ENCODE results near the gene PPP1R9A.
"Not testable (repeated sequence)": the region's sequence is repeated elsewhere in the genome, so short reads cannot be mapped to it uniquely, and the experiment has no call there.

PPP1R9A gene

DNA sequence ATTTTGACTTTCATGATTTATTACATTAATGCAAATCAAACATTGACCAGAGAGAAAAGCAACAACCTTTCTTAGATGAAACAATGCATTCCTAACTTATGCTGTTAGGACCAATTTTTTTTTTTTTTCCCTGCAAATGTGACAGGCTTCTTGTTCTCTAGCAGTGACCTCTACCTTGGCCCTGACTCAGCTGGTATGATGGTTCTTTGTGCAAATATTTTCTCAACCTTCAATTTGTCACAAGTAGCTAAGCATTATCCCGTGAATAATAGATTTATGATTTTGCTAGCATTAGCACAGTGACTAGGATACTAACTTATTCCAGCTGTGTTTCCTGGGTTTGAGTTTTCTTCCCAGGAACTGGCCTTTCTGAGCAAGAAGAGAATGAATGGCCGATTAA lies 64.9 kb downstream of the PPP1R9A start:
- no peak for DNase-seq (ENCODE audit: low read depth in 1 of 2, low spot score in 1 of 2)

DNA sequence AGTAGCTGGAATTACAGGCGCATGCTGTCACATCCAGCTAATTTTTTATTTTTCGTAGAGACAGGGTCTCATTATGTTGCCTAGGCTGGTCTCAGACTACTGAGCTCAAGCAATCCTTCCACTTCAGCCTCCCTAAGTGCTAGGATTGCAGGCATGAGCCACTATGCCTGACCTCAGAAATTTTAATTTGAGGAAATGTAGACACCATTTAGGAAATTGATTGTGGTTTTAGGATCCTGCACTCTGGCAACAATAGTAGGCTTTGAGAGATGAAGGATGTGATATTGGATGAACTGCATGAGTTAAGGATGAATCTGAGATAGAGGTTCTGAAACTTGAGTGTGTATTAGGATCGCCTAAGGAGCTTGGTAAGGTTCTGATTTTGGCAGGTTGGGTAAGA lies 66.5 kb downstream of the PPP1R9A start:
- DNase-seq (ENCODE audit: low read depth in 1 of 2, low spot score in 1 of 2): no peak

- DNase-seq (ENCODE audit: low read depth in 1 of 2, low spot score in 1 of 2): no peak
These were observed 67.0 kb downstream of the PPP1R9A start for GRCh38 chr7:94974423-94974822.

- DNase-seq (ENCODE audit: low read depth in 1 of 2, low spot score in 1 of 2): no peak
These were observed 67.9 kb downstream of the PPP1R9A start for GRCh38 chr7:94975336-94975735.

GRCh38 chr7:94980418-94981142 lies 73.2 kb downstream of the PPP1R9A start:
- no peak for DNase-seq (ENCODE audit: low read depth in 1 of 2, low spot score in 1 of 2)

GRCh38 chr7:94995921-94996320 lies 88.5 kb downstream of the PPP1R9A start:
- no peak for DNase-seq (ENCODE audit: low read depth in 1 of 2, low spot score in 1 of 2)

DNA sequence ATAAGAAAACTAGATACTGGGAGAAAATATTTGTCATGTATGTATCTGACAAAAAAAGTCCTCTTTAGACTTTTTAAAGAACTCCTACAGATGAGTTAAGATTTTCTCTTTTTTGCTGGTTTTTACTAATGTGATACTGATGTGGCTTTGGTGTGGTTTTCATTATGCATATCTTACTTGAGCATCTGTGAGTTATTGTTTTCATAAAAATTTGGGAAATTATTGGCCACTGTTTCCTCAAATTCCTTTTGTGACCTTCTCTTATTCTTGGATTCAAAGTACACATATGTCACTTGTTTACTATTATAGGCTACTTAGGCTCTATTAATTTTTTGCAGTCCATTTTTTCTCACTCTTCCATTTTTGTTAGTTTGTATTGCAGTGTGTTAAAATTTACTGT lies 89.0 kb downstream of the PPP1R9A start:
- DNase-seq (ENCODE audit: low read depth in 1 of 2, low spot score in 1 of 2): no peak

DNA sequence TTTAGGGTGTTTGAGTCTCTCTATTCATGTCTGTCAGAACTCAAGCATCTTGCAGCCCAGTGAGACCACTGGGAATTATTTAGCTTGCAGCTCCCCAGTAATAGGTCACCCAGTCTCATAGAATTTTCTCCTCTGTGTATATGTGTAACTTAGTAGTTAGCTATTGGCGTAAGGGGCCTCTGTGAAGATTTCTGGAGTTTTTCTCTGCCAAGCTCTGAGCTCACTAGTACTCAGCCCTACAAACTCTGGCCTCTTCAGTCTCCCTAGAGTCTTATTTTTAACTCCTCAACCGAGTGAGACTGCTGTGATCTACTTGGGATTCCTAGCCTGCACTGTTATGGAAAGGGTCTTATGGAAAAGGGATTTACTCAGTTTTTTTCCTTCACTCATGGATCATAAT lies 90.2 kb downstream of the PPP1R9A start:
- DNase-seq (ENCODE audit: low read depth in 1 of 2, low spot score in 1 of 2): no peak

DNA sequence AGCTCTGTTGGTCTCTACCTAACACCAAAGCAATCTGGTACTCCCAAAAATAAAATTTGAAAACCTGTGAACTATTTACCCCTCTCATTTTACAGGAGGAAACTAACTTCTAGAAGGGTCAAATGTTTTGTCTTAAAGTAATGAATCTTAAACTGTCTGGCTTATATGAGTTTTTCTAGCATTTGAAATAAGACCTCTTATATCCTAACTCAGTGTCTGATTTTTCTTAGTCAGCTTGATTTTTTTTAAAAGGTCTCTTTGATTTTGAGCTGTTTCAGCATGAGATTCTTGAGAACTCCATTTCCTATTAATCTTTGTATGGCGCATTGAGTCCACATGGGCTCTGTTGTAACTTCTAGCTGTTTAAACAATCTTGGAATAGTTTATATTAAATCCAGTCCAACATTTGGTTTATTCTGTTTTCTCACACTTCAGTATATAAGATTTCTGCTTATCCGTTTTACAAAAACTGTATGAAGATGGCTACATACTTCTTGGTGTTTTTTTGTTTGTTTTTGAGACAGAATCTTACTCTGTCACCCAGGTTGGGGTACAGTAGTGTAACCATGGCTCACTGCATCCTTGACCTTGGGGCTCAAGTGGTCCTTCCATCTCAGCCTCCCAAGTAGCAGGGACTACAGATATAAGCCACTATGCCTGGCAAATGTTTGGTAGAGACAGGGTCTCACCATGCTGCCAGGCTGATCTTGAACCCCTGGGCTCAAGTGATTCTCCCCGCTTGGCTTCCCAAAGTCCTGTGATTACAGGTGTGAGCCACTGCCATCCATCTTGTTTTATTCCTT lies 91.1 kb downstream of the PPP1R9A start:
- DNase-seq (ENCODE audit: low read depth in 1 of 2, low spot score in 1 of 2): no peak

GRCh38 chr7:94999069-94999351 lies 91.6 kb downstream of the PPP1R9A start:
- DNase-seq (ENCODE audit: low read depth in 1 of 2, low spot score in 1 of 2): no peak

DNA sequence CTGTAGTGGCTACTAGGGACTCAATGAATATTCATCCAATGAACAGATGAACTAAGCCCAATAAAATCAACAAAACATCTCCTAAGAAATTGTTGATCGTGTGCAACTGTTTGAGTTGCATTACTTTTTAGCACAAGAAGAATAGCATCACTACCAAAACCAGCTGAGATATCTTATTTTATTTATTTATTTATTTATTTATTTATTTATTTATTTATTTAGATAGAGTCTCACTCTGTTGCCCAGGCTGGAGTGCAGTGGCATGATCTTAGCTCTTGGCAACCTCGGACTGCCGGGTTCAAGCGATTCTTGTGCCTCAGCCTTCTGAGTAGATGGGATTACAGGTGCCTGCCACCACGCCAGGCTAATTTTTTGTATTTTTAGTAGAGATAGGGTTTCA lies 92.2 kb downstream of the PPP1R9A start:
- DNase-seq (ENCODE audit: low read depth in 1 of 2, low spot score in 1 of 2): not testable (repeated sequence)

DNA sequence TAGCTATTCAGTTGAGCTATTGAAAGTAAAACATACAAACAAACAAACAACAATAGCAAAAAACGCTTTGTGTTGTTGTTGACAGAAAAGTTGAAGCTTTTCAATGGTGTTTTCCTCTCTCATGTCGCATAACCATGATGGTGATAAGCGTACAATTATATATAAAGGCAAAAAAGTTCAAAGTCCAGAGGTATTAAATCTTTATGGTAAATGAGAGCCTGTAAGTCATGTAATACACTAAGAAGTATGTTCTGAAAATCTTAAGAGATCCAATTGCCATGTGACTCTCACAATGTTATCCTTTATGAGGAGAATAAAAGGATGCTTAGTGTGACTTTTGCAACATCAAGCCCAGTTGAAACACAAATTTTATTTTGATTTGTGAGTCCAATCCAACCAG lies 93.9 kb downstream of the PPP1R9A start:
- no peak for DNase-seq (ENCODE audit: low read depth in 1 of 2, low spot score in 1 of 2)

DNA sequence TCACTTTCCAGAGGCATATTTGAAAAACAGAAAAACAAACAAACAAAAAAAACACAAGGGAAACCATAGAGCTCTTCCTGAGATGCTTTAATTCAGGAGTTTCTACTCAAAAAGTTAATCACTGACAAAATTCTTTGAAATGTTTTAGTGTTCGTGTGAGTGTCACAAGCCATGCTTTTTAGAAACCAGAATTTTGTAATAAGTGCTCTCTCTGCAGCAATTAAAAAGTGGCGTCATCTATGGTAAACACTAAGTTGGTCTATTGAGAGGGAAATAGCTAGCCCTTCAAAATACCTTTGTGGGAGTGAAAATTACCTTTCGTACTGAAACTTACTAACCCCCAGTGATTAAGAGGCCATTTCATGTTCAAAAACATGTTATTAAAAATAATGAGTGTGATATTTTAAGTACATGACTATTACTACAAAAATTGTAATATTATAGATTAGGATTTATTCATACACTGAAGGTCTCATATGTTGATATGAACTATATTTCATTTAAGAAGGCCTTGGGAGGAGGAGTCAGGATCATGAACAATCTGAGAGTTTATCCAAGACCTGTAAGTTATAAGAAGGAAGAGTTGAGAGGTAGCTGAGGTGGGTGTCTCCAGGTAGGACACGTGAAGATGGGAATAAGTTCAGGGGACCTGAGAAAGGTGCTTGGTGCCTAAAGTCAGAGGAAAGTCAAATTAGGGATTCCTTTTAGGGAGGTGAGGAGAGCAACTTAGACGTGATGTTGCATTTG lies 94.6 kb downstream of the PPP1R9A start:
- no peak for DNase-seq (ENCODE audit: low read depth in 1 of 2, low spot score in 1 of 2)

GRCh38 chr7:95002775-95003174 lies 95.4 kb downstream of the PPP1R9A start:
- no peak for DNase-seq (ENCODE audit: low read depth in 1 of 2, low spot score in 1 of 2)

- no peak for DNase-seq (ENCODE audit: low read depth in 1 of 2, low spot score in 1 of 2)
These were observed 97.3 kb downstream of the PPP1R9A start for GRCh38 chr7:95004618-95005247.

DNA sequence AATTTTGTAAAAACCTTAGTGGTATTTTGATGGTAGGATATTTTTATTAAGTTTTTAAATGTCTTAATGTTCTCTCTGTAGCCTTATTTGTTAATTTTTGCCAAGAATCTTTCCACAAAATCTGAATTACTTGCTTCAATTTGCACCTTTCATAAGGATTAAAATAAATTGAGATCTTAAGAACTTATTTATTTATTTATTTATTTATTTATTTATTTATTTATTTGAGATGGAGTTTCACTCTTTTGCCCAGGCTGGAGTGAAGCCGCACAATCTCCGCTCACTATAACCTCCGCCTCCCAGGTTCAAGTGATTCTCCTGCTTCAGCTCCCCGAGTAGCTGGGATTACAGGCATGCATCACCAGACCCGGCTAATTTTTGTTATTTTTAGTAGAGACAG lies 98.6 kb downstream of the PPP1R9A start:
- no peak for DNase-seq (ENCODE audit: low read depth in 1 of 2, low spot score in 1 of 2)

DNA sequence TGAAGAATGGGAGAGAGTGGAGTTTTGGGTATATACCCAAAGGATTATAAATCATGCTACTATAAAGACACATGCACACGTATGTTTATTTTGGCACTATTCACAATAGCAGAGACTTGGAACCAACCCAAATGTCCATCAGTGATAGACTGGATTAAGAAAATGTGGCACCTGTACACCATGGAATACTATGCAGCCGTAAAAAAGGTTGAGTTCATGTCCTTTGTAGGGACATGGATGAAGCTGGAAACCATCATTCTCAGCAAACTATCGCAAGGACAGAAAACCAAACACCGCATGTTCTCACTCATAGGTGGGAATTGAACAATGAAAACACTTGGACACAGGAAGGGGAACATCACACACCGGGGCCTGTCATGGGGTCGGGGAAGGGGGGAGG lies 101.4 kb downstream of the PPP1R9A start:
- DNase-seq (ENCODE audit: low read depth in 1 of 2, low spot score in 1 of 2): not testable (repeated sequence)

- DNase-seq (ENCODE audit: low read depth in 1 of 2, low spot score in 1 of 2): no peak
These were observed 103.9 kb downstream of the PPP1R9A start for GRCh38 chr7:95011146-95011928.

- DNase-seq (ENCODE audit: low read depth in 1 of 2, low spot score in 1 of 2): no peak
These were observed 104.6 kb downstream of the PPP1R9A start for GRCh38 chr7:95011995-95012394.

DNA sequence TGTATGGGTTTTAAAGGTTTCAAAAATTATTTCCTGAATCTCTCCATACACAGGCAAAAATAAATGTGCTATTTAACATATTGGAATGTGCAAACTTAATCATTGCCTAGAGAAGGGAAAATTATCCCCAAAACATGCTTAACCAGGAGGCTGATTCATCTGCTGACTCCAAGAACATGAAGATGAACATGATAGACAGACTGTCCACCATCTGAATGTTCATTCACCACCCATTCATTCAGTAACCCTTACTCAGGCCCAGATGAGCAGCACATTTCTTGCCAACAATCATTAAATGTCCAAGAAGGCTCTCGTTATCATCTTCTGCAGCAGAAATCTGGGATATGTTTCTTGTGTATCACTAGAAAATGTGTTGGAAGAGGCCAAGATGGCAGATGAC lies 110.6 kb downstream of the PPP1R9A start:
- no peak for DNase-seq (ENCODE audit: low read depth in 1 of 2, low spot score in 1 of 2)

DNA sequence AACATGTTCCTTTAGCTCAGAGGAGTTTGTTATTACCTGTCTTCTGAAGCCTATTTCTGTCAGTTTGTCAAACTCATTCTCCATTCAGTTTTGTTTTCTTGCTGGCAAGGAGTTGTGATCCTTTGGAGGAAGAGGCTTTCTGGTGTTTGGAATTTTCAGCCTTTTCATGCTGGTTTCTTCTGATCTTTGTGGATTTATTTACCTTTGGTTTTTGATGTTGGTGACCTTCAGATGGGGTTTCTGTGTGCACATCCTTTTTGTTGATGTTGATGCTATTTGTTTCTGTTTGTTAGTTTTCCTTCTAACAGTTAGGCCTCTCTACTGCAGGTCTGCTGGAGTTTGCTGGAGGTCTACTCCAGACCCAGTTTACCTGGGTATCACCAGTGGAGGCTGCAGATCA lies 118.6 kb downstream of the PPP1R9A start:
- no peak for DNase-seq (ENCODE audit: low read depth in 1 of 2, low spot score in 1 of 2)
